GM08714 (cell line): Measurements from ENCODE around the gene ERP29.

ENCODE experiments used
- H3K4me3 ChIP-seq: fragments of 200-500 bp; sonication (Bioruptor generic); 2 replicates; pipeline ENCODE4 v1.5.1; 2014; ENCODE audit warnings: mild to moderate bottlenecking, low read length, inconsistent platforms
- ZNF274 ChIP-seq: IDR thresholded peaks from 2 replicates; pipeline ENCODE4 v1.6.1; 2012; ENCODE audit warnings: mild to moderate bottlenecking, low read depth, low read length

Gene ERP29

DNA sequence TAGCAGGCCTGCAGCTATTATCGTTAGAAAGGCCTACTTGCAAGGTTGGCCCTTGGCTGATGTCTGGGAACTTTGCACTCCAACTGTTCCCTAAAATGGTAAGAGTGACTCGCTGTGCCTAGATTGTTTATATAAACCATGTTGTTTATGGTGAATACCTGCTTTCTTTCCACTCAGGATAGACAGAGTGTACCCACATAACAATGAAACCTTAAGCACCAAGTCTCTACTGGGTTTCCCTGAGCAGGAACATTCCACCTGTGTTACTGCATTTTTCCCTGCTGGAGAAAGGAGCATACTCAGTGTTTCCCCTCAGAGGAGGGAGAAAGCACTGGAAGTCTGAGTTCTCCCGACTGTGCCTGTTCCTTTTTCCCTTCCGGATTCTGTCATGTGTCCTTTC is 32.8 kb downstream of the ERP29 start:
- H3K4me3 ChIP-seq: no peak overlapping the region
- TF ChIP-seq ZNF274: no peak

DNA sequence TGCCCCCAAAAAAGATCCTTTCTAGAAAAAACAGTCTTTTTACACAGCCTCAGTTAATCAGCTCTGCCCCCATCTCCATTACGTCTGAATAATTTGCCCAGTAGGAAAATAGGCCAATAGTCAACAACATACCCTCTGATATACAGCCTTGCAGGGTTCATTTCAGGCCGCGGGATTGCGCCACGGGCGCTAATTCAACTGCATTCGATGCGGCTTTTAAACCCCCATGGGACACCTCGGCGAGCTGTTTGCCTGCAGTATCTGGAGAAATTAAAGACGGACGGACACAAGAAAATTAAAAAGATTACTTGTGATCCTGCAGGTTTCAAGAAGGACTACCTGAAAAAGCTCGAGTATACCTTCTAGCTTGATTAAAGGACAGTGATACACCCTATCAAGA is 36.1 kb downstream of the ERP29 start:
- no peak for TF ChIP-seq ZNF274
- H3K4me3 ChIP-seq: no peak overlapping the region

DNA sequence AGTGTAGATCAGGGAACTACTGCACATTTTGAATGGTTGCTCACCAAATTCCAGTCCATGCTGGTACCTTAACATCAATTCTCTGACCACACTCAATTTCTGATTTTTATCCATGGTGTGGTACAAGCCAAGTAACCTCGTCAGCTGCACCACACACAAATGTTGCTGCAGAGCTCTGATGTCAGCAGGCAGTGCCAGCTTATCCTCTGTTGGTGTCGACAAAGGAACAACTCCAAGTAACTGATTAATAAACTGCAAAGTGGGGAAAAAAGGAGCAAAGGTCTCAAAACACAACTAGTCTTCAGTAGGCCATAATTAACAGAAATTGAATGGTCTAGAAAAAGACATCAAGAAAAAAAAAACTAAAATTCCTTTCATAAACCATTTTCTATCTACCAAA is 47.9 kb downstream of the ERP29 start:
- TF ChIP-seq ZNF274: no peak
- H3K4me3 ChIP-seq: no peak overlapping the region

GRCh38 chr12:112063273-112063672 is 50.0 kb downstream of the ERP29 start:
- TF ChIP-seq ZNF274: no peak
- H3K4me3 ChIP-seq: no peak overlapping the region

GRCh38 chr12:112066566-112066965 is 53.3 kb downstream of the ERP29 start:
- H3K4me3 ChIP-seq: no peak overlapping the region
- TF ChIP-seq ZNF274: no peak
